IMR-90 (cell line): ENCODE data around the gene BTN2A1. TPM values are rescaled to one million over a fixed set of nuclear protein-coding genes. Genes with fewer than 3 reads are reported as not detected.

Experiments
- ATAC-seq: fragments of 200-7000 bp; cut with Tn5 transposase; 2 replicates; pipeline ENCODE4 v1.9.1; 2020; ENCODE audit warnings: low read depth, mild to moderate bottlenecking, moderate library complexity
- BruUV-seq: library from RNA; stranded (reverse); fragments of 400-500 nt; replicated peaks from 2 replicates; lab custom pipeline; 2021; lab: Mats Ljungman, UMichigan
- CTCF ChIA-PET: fragments of 300-600 bp; formaldehyde crosslinking; extraction: SDS; loops from one replicate; lab custom pipeline; 2021; ENCODE audit warnings: antibody characterized with exemption; lab: Yijun Ruan, JAX
- POLR2A ChIA-PET: fragments of 300-600 bp; sonication (Branson Sonifier 250); formaldehyde crosslinking; loops from one replicate; lab custom pipeline; 2022; ENCODE audit warnings: antibody characterized with exemption; ENCODE audit not compliant: unreplicated experiment; lab: Charles Lee
- DNase-seq: peaks from one replicate; pipeline ENCODE4 v3.0.0; 2013
- H2AFZ ChIP-seq: replicated peaks from 2 replicates; pipeline ENCODE3; 2013; ENCODE audit warnings: low read length, mild to moderate bottlenecking; ENCODE audit not compliant: poor library complexity
- H2AK5ac ChIP-seq: 2 replicates; pipeline ENCODE4 v1.6.1; 2013; ENCODE audit warnings: low read depth, low read length, inconsistent platforms
- H2AK9ac ChIP-seq: replicated peaks from 2 replicates; pipeline ENCODE3; 2013; ENCODE audit warnings: mild to moderate bottlenecking, low read depth, low read length, moderate library complexity; ENCODE audit not compliant: poor library complexity
- H2BK120ac ChIP-seq: 2 replicates; pipeline ENCODE4 v1.6.1; 2013; ENCODE audit warnings: low read depth, low read length, inconsistent platforms
- H2BK15ac ChIP-seq: 3 replicates; pipeline ENCODE4 v1.6.1; 2013; ENCODE audit warnings: low read depth, low read length, inconsistent platforms
- H2BK20ac ChIP-seq: 2 replicates; pipeline ENCODE4 v1.6.1; 2013; ENCODE audit warnings: low read depth, mild to moderate bottlenecking, inconsistent platforms, low read length, moderate library complexity
- H2BK5ac ChIP-seq: 2 replicates; pipeline ENCODE4 v1.6.1; 2013; ENCODE audit warnings: mild to moderate bottlenecking, low read depth, low read length, inconsistent platforms; ENCODE audit not compliant: poor library complexity, severe bottlenecking
- H3K14ac ChIP-seq: replicated peaks from 2 replicates; pipeline ENCODE4 v1.6.1; 2013; ENCODE audit warnings: low read depth, low read length, inconsistent platforms
- H3K18ac ChIP-seq: 2 replicates; pipeline ENCODE4 v1.6.1; 2013; ENCODE audit warnings: low read depth, low read length, control low read depth
- H3K23ac ChIP-seq: 2 replicates; pipeline ENCODE4 v1.6.1; 2013; ENCODE audit warnings: low read depth, low read length, inconsistent platforms
- H3K27ac ChIP-seq: 2 replicates; pipeline ENCODE4 v1.5.1; 2013; ENCODE audit warnings: mild to moderate bottlenecking, control low read depth, low read length; ENCODE audit not compliant: insufficient read depth
- H3K27me3 ChIP-seq: 2 replicates; pipeline ENCODE4 v1.6.1; 2013; ENCODE audit warnings: low read length; ENCODE audit not compliant: control insufficient read depth, insufficient read depth
- H3K36me3 ChIP-seq: 2 replicates; pipeline ENCODE4 v1.6.1; 2013; ENCODE audit warnings: low read length, mixed read lengths; ENCODE audit not compliant: control insufficient read depth, insufficient read depth
- H3K4ac ChIP-seq: 2 replicates; pipeline ENCODE4 v1.6.1; 2013; ENCODE audit warnings: low read depth, low read length, inconsistent platforms
- H3K4me1 ChIP-seq: 2 replicates; pipeline ENCODE4 v1.6.1; 2013; ENCODE audit warnings: low read length, mixed read lengths; ENCODE audit not compliant: control insufficient read depth, insufficient read depth
- H3K4me2 ChIP-seq: 2 replicates; pipeline ENCODE4 v1.6.1; 2013; ENCODE audit warnings: low read depth, mild to moderate bottlenecking, control low read depth, low read length, moderate library complexity
- H3K4me3 ChIP-seq: 2 replicates; pipeline ENCODE4 v1.5.1; 2013; ENCODE audit warnings: low read depth, mild to moderate bottlenecking, control low read depth, low read length, moderate library complexity; ENCODE audit not compliant: insufficient read depth
- H3K56ac ChIP-seq: 2 replicates; pipeline ENCODE4 v1.6.1; 2013; ENCODE audit warnings: low read length, inconsistent platforms; ENCODE audit not compliant: insufficient read depth; ENCODE audit errors: extremely low read depth
- H3K79me1 ChIP-seq, 2 experiments: 2 replicates each; pipeline ENCODE4 v1.6.1; 2013; ENCODE audit warnings: low read length in 2 of 2, inconsistent platforms in 1 of 2, low read depth in 1 of 2
- H3K9ac ChIP-seq: 2 replicates; pipeline ENCODE4 v1.6.1; 2013; ENCODE audit warnings: low read depth, low read length, control low read depth
- H3K9me1 ChIP-seq: 2 replicates; pipeline ENCODE4 v1.6.1; 2013; ENCODE audit warnings: low read length, inconsistent platforms; ENCODE audit not compliant: insufficient read depth
- H3K9me3 ChIP-seq: 2 replicates; pipeline ENCODE4 v1.6.1; 2013; ENCODE audit warnings: low read length; ENCODE audit not compliant: control insufficient read depth, insufficient read depth
- H4K20me1 ChIP-seq: 2 replicates; pipeline ENCODE4 v1.6.1; 2013; ENCODE audit warnings: low read length, inconsistent platforms; ENCODE audit not compliant: insufficient read depth
- H4K5ac ChIP-seq: 2 replicates; pipeline ENCODE4 v1.6.1; 2013; ENCODE audit warnings: mild to moderate bottlenecking, low read depth, low read length, control low read depth
- H4K8ac ChIP-seq, 2 experiments: 2 replicates each; pipeline ENCODE4 v1.6.1; 2013; ENCODE audit warnings: low read depth in 2 of 2, low read length in 2 of 2, control low read depth in 1 of 2, inconsistent platforms in 1 of 2
- H4K91ac ChIP-seq: 2 replicates; pipeline ENCODE4 v1.6.1; 2013; ENCODE audit warnings: low read depth, low read length, inconsistent platforms; ENCODE audit not compliant: insufficient read depth
- BHLHE40 ChIP-seq: fragments of 150-350 bp; IDR thresholded peaks from 2 replicates; pipeline ENCODE4 v1.6.1; 2016; ENCODE audit warnings: mild to moderate bottlenecking, low read depth, low read length
- CEBPB ChIP-seq: IDR thresholded peaks from 2 replicates; pipeline ENCODE4 v1.6.1; 2012; ENCODE audit warnings: low read depth, low read length, improper control_type of control experiment
- CHD1 ChIP-seq: IDR thresholded peaks from 2 replicates; pipeline ENCODE4 v1.6.1; 2012; ENCODE audit warnings: low read depth, low read length, improper control_type of control experiment
- FOS ChIP-seq: fragments of 150-350 bp; IDR thresholded peaks from 2 replicates; pipeline ENCODE4 v1.6.1; 2016; ENCODE audit warnings: low read depth, low read length
- MAFK ChIP-seq: IDR thresholded peaks from 2 replicates; pipeline ENCODE4 v1.6.1; 2012; ENCODE audit warnings: low read depth, low read length, improper control_type of control experiment
- MAZ ChIP-seq: IDR thresholded peaks from 2 replicates; pipeline ENCODE4 v1.6.1; 2012; ENCODE audit warnings: low read depth, mild to moderate bottlenecking, low read length, improper control_type of control experiment, moderate library complexity, borderline replicate concordance
- MXI1 ChIP-seq: IDR thresholded peaks from 2 replicates; pipeline ENCODE4 v1.6.1; 2012; ENCODE audit warnings: low read depth, mild to moderate bottlenecking, low read length, moderate library complexity, borderline replicate concordance
- NFE2L2 ChIP-seq: fragments of 150-350 bp; IDR thresholded peaks from 2 replicates; pipeline ENCODE4 v1.6.1; 2016; ENCODE audit warnings: low read depth, mild to moderate bottlenecking, low read length
- POLR2A ChIP-seq: IDR thresholded peaks from 2 replicates; pipeline ENCODE4 v1.6.1; 2012; ENCODE audit warnings: mild to moderate bottlenecking, low read depth, low read length
- RAD21 ChIP-seq: IDR thresholded peaks from 2 replicates; pipeline ENCODE4 v1.6.1; 2012; ENCODE audit warnings: low read length, improper control_type of control experiment
- RCOR1 ChIP-seq: IDR thresholded peaks from 2 replicates; pipeline ENCODE4 v1.6.1; 2012; ENCODE audit warnings: mild to moderate bottlenecking, low read length, improper control_type of control experiment; ENCODE audit not compliant: insufficient replicate concordance
- RFX5 ChIP-seq: IDR thresholded peaks from 2 replicates; pipeline ENCODE4 v1.8.0; 2012; ENCODE audit warnings: low read depth, mild to moderate bottlenecking, low read length, moderate library complexity
- SMC3 ChIP-seq: fragments of 150-350 bp; IDR thresholded peaks from 2 replicates; pipeline ENCODE4 v1.6.1; 2016; ENCODE audit warnings: low read depth, mild to moderate bottlenecking, antibody characterized with exemption, low read length, moderate library complexity
- WGBS, 2 experiments: methylation state at CpG; one replicate each; pipeline versions ENCODE4 v1.1.5 to v1.1.7; 2013; ENCODE audit warnings: missing lambda C conversion rate in 2 of 2; ENCODE audit not compliant: insufficient read length in 1 of 2; ENCODE audit errors: extremely low coverage in 2 of 2; 5-methylcytosine and 5-hydroxymethylcytosine counted together
- dilution Hi-C: fragments of 300-500 bp; cut with HindIII; formaldehyde crosslinking; loops from one replicate; pipeline ENCODE4 v1.14.3; 2018; ENCODE audit warnings: low sequenced_read_pairs; ENCODE audit not compliant: unreplicated experiment
- in situ Hi-C: fragments of 300-500 bp; cut with MboI; formaldehyde crosslinking; loops from 3 replicates; pipeline ENCODE4 v1.14.3; 2019; ENCODE audit warnings: low sequenced_read_pairs, inconsistent platforms, mixed read lengths
- intact Hi-C: fragments of 100-400 bp; cut with micrococcal nuclease; formaldehyde crosslinking; loops from 2 replicates; pipeline ENCODE4 v1.10.0; 2022
- polyA plus RNA-seq, 3 experiments: library from polyadenylated mRNA; depleted of rRNA; stranded (reverse); fragments of >200 nt; gene quantifications; 2 replicates each; pipeline ENCODE4 v1.2.3, GENCODE V29; 2012; ENCODE audit warnings: low replicate concordance in 1 of 3
- total RNA-seq: library from RNA; depleted of rRNA; stranded (reverse); fragments of >200 nt; gene quantifications from 2 replicates; pipeline ENCODE4 v1.2.3, GENCODE V29; 2012
- TF ChIP-seq, protein P1 (sequence below): fragments of 150-350 bp; IDR thresholded peaks from 2 replicates; pipeline ENCODE4 v1.6.1; 2017; ENCODE audit warnings: mild to moderate bottlenecking, antibody characterized with exemption, low read length, low read depth
- TF ChIP-seq, protein P2 (sequence below): fragments of 150-350 bp; IDR thresholded peaks from 2 replicates; pipeline ENCODE4 v1.6.1; 2016; ENCODE audit warnings: low read depth, mild to moderate bottlenecking, low read length, moderate library complexity, borderline replicate concordance
- TF ChIP-seq, protein P3 (sequence below): conservative IDR thresholded peaks from 2 replicates; pipeline ENCODE4 v1.5.1; 2012; ENCODE audit warnings: mild to moderate bottlenecking, low read depth, low read length, improper control_type of control experiment

BTN2A1 gene
- total and polyA plus RNA-seq, 2 of the 4 experiments (the other 2 are of a cell fraction) = 13.6 to 40.2 TPM

DNA sequence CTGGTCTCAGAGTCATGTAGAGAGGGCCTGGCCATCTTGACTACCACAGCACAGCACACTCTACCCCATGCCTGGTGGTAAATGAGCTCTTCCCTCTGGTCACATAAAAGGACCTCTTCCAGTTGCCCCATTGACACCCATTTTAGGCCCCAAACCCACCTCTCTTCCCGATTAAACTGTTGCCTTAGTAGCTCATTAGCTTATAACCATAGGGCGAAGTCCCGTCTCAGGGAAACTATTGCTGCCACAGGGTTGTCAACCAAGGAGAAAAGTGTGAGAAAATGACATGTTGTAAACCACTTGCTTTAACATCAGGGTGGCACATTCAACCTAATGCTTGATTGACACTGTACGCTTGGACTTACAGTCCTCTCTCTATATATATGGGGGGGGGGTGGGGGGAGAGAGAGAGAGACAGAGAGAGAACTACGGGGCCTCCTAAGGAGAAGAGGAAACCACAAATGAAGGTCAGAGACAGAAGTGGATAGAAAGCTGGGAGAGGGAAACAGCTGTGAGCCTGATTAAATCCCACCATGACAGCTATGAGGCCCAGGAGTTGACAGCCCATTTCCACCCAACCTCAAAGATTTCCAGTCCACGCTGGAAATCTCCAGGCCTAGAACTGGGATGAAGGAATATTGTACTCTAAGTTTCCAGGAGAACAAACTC, 27.5 kb downstream of the BTN2A1 start:
- no peaks in the 10 kb centered on the region; the same call in 1 of the 2 replicates for H3K27me3 ChIP-seq
- no peak overlapping the region for H3K18ac ChIP-seq
- no peak overlapping the region for H3K4me3 ChIP-seq
- peaks cover 3% of the 10 kb centered on the region; the same call in 1 of the 2 replicates for H3K9me3 ChIP-seq
- H2BK15ac ChIP-seq = no peak overlapping the region
- ATAC-seq (no peak), DNase-seq (no peak)
- no peak overlapping the region for H2AFZ ChIP-seq
- 0 out of 2 replicates have a peak overlapping the region, but pooled peaks have one; percentile 15 for H3K14ac ChIP-seq
- H2AK9ac ChIP-seq = no peak overlapping the region
- in situ Hi-C loops = no loop called here
- no peaks in the 10 kb centered on the region for H3K36me3 ChIP-seq
- intact Hi-C loops = no loop called here
- H2BK5ac ChIP-seq = no peak overlapping the region
- no peak overlapping the region for H4K5ac ChIP-seq
- H3K4me2 ChIP-seq = no peak overlapping the region
- no peak overlapping the region for H4K8ac ChIP-seq
- no peaks in the 10 kb centered on the region for H3K9me1 ChIP-seq
- no peak overlapping the region for H3K4ac ChIP-seq
- dilution Hi-C loops = no loop called here
- H3K56ac ChIP-seq = no peak overlapping the region
- ChIA-PET POLR2A (no interaction called here), CTCF (no interaction called here)
- H2AK5ac ChIP-seq = no peak overlapping the region
- no peak overlapping the region for H3K27ac ChIP-seq
- TF ChIP-seq MXI1 (no peak), POLR2A (no peak), RCOR1 (no peak), RAD21 (no peak), SMC3 (no peak), CEBPB (no peak), NFE2L2 (no peak), RFX5 (no peak), CHD1 (no peak), FOS (no peak), BHLHE40 (no peak), MAFK (no peak), MAZ (no peak)
- TF ChIP-seq, protein P1, sequence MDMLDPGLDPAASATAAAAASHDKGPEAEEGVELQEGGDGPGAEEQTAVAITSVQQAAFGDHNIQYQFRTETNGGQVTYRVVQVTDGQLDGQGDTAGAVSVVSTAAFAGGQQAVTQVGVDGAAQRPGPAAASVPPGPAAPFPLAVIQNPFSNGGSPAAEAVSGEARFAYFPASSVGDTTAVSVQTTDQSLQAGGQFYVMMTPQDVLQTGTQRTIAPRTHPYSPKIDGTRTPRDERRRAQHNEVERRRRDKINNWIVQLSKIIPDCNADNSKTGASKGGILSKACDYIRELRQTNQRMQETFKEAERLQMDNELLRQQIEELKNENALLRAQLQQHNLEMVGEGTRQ = no peak
- TF ChIP-seq, protein P2, sequence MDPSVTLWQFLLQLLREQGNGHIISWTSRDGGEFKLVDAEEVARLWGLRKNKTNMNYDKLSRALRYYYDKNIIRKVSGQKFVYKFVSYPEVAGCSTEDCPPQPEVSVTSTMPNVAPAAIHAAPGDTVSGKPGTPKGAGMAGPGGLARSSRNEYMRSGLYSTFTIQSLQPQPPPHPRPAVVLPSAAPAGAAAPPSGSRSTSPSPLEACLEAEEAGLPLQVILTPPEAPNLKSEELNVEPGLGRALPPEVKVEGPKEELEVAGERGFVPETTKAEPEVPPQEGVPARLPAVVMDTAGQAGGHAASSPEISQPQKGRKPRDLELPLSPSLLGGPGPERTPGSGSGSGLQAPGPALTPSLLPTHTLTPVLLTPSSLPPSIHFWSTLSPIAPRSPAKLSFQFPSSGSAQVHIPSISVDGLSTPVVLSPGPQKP = no peak
- TF ChIP-seq, protein P3, sequence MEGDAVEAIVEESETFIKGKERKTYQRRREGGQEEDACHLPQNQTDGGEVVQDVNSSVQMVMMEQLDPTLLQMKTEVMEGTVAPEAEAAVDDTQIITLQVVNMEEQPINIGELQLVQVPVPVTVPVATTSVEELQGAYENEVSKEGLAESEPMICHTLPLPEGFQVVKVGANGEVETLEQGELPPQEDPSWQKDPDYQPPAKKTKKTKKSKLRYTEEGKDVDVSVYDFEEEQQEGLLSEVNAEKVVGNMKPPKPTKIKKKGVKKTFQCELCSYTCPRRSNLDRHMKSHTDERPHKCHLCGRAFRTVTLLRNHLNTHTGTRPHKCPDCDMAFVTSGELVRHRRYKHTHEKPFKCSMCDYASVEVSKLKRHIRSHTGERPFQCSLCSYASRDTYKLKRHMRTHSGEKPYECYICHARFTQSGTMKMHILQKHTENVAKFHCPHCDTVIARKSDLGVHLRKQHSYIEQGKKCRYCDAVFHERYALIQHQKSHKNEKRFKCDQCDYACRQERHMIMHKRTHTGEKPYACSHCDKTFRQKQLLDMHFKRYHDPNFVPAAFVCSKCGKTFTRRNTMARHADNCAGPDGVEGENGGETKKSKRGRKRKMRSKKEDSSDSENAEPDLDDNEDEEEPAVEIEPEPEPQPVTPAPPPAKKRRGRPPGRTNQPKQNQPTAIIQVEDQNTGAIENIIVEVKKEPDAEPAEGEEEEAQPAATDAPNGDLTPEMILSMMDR = no peak
- WGBS, 2 experiments = no CpG with 5 or more reads among the region's 6 CpGs
- H3K4me1 ChIP-seq = no peaks in the 10 kb centered on the region
- no peak overlapping the region for H2BK120ac ChIP-seq
- no peaks in the 10 kb centered on the region for H3K79me1 ChIP-seq
- no peak overlapping the region for H3K23ac ChIP-seq
- no peak overlapping the region for H2BK20ac ChIP-seq
- H4K20me1 ChIP-seq = no peaks in the 10 kb centered on the region
- no peak overlapping the region for H3K9ac ChIP-seq
- BruUV-seq = no TSS peak
- no peak overlapping the region for H4K91ac ChIP-seq
